Lung (tissue), 12 donors: ENCODE results near the gene MTA3. TPM values are rescaled to one million over a fixed set of nuclear protein-coding genes. Genes with fewer than 3 reads are reported as not detected.
"Not testable (repeated sequence)": the region's sequence is repeated elsewhere in the genome, so short reads cannot be mapped to it uniquely, and the experiment has no call there.

Experiments
- ATAC-seq: fragments of 200-7000 bp; cut with Tn5 transposase; one replicate; pipeline ENCODE4 v1.9.1; 2020; ENCODE audit warnings: moderate number of reproducible peaks; ENCODE audit not compliant: insufficient read depth, low FRiP score
- DNase-seq, 3 donors: peaks; one replicate each; pipeline ENCODE4 v3.0.0-alpha.2; 2013 to 2017
- H3K27ac ChIP-seq, 2 donors: one replicate each; pipeline ENCODE4 v1.5.1; 2013; ENCODE audit warnings: mild to moderate bottlenecking in 2 of 2, moderate library complexity in 2 of 2, control low read depth in 1 of 2, inconsistent platforms in 1 of 2, low read depth in 1 of 2, low read length in 1 of 2
- H3K27me3 ChIP-seq, 3 donors: one replicate each; pipeline ENCODE4 v1.5.1; 2013; ENCODE audit warnings: low read length in 2 of 3; ENCODE audit not compliant: control insufficient read depth in 3 of 3, insufficient read depth in 3 of 3
- H3K36me3 ChIP-seq, 4 donors: one replicate each; pipeline ENCODE4 v1.5.1; 2013; ENCODE audit warnings: low read length in 4 of 4, mild to moderate bottlenecking in 1 of 4, moderate library complexity in 1 of 4; ENCODE audit not compliant: control insufficient read depth in 4 of 4, insufficient read depth in 4 of 4
- H3K4me1 ChIP-seq, 5 donors: one replicate each; pipeline ENCODE4 v1.5.1; 2013; ENCODE audit warnings: low read length in 5 of 5, mild to moderate bottlenecking in 2 of 5, moderate library complexity in 1 of 5; ENCODE audit not compliant: control insufficient read depth in 5 of 5, insufficient read depth in 5 of 5
- H3K4me3 ChIP-seq: one replicate; pipeline ENCODE4 v1.5.1; 2013; ENCODE audit warnings: mild to moderate bottlenecking, control low read depth, moderate library complexity
- H3K9ac ChIP-seq, 2 donors: one replicate each; pipeline ENCODE4 v1.5.1; 2013; ENCODE audit warnings: low read length in 2 of 2, control low read depth in 1 of 2; ENCODE audit not compliant: insufficient read depth in 1 of 2
- H3K9me3 ChIP-seq, 4 donors: one replicate each; pipeline ENCODE4 v1.5.1; 2013; ENCODE audit warnings: low read length in 3 of 4, mild to moderate bottlenecking in 1 of 4, moderate library complexity in 1 of 4; ENCODE audit not compliant: control insufficient read depth in 4 of 4, insufficient read depth in 3 of 4
- WGBS, 2 donors: extraction: QIAGEN DNeasy Blood & Tissue Kit; methylation state at CpG; one replicate each; pipeline ENCODE4 v1.1.7; 2013; 5-methylcytosine and 5-hydroxymethylcytosine counted together
- polyA plus RNA-seq, 2 donors: library from polyadenylated mRNA; stranded (reverse); fragments of 200-250 nt; gene quantifications; one replicate each; pipeline ENCODE4 v1.2.1, GENCODE V29; 2013
- total RNA-seq, 2 donors: library from RNA; depleted of rRNA in 1 of 2; stranded (reverse); fragments of >200 nt in 1 of 2; gene quantifications; one replicate each; pipeline ENCODE4 v1.2.1, GENCODE V29; 2014 to 2021
- TF ChIP-seq, protein P1 (sequence below): IDR thresholded peaks from 2 replicates; pipeline ENCODE4 v1.5.1; 2012; ENCODE audit warnings: mild to moderate bottlenecking; ENCODE audit errors: control extremely low read depth, extremely low read depth
- donor health status: control.
- donor health status: control.
- donor health status: Bipolar disorder and iron deficiency.
- donor health status: healthy.
- donor health status: DM: yes; HTN: yes; CAD: no.

Gene MTA3
- total and polyA plus RNA-seq, 4 donors = 9.2 to 65.8 (median 24.4) TPM

DNA sequence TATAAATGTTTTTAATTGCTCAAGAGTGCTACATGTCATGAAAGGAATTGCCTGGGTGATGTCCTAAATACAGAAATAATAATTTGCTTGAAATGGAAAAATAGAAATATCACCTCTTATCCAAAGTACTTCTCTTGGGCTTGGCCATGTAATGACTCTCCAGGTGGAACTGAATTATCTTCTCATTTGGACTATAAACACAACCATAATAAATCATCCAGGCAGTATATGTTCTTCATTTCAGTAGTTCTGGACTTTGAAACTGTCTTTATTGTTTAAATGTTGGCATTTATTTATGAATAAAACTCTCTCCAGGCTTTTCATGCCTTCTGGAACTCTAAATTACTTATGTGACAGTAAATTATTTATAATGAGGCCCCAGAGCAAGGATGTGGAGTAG, 155.0 kb downstream of the MTA3 start:
- no peak overlapping the region for H3K9ac ChIP-seq
- TF ChIP-seq, protein P1, sequence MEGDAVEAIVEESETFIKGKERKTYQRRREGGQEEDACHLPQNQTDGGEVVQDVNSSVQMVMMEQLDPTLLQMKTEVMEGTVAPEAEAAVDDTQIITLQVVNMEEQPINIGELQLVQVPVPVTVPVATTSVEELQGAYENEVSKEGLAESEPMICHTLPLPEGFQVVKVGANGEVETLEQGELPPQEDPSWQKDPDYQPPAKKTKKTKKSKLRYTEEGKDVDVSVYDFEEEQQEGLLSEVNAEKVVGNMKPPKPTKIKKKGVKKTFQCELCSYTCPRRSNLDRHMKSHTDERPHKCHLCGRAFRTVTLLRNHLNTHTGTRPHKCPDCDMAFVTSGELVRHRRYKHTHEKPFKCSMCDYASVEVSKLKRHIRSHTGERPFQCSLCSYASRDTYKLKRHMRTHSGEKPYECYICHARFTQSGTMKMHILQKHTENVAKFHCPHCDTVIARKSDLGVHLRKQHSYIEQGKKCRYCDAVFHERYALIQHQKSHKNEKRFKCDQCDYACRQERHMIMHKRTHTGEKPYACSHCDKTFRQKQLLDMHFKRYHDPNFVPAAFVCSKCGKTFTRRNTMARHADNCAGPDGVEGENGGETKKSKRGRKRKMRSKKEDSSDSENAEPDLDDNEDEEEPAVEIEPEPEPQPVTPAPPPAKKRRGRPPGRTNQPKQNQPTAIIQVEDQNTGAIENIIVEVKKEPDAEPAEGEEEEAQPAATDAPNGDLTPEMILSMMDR = no peak
- H3K36me3 ChIP-seq = peaks cover 0 to 5% (median 2%) of the 10 kb centered on the region in 4 donors
- H3K4me1 ChIP-seq = peaks cover 0 to 16% (median 14%) of the 10 kb centered on the region in 5 donors
- no peak overlapping the region for H3K4me3 ChIP-seq
- H3K9me3 ChIP-seq = no peaks in the 10 kb centered on the region
- no peak overlapping the region for H3K27ac ChIP-seq
- no peaks in the 10 kb centered on the region for H3K27me3 ChIP-seq
- DNase-seq (no peak), ATAC-seq (no peak)

DNA sequence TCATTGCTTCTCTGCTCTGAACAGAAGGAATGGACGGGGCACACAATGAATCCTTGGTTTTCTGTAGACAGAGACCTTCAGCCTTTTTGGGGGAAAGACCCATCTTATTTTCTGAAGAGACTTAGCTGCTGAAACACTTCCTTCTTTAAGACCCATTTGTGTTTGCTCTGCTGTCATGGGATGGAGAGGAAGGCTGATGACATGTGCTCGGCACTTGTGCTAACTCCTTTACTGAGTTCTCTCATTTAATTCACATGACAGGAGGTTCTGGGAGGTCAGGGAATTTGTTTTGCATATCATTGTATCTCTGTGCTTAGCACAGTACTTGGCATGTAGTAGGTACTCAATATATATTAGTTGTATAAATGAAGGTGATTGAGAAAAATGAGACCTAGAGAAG, 156.5 kb downstream of the MTA3 start:
- Histone ChIP-seq H3K9me3 (no peaks in the 10 kb centered on the region), H3K27ac (no peak overlapping the region), H3K4me1 (peaks cover 0 to 16% (median 14%) of the 10 kb centered on the region in 5 donors), H3K36me3 (peaks cover 0 to 5% (median 2%) of the 10 kb centered on the region in 4 donors), H3K9ac (no peak overlapping the region), H3K27me3 (no peaks in the 10 kb centered on the region), H3K4me3 (no peak overlapping the region)
- WGBS, 2 donors = 86% methylated on average over 2 of the region's 2 CpGs
- no peak for DNase-seq
- TF ChIP-seq, protein P1 = no peak
- no peak for ATAC-seq

GRCh38 chr2:42725657-42726056, 157.2 kb downstream of the MTA3 start:
- no peaks in the 10 kb centered on the region for H3K9me3 ChIP-seq
- no peaks in the 10 kb centered on the region for H3K27me3 ChIP-seq
- H3K36me3 ChIP-seq = peaks cover 0 to 5% (median 2%) of the 10 kb centered on the region in 4 donors
- no peak overlapping the region for H3K27ac ChIP-seq
- no peak overlapping the region for H3K4me3 ChIP-seq
- whole genome bisulfite sequencing, 2 donors = 74 to 80% methylated on average over 4 of the region's 4 CpGs
- TF ChIP-seq, protein P1 = no peak
- H3K4me1 ChIP-seq = peaks cover 0 to 16% (median 14%) of the 10 kb centered on the region in 5 donors
- H3K9ac ChIP-seq = no peak overlapping the region
- DNase-seq = no peak
- no peak for ATAC-seq

DNA sequence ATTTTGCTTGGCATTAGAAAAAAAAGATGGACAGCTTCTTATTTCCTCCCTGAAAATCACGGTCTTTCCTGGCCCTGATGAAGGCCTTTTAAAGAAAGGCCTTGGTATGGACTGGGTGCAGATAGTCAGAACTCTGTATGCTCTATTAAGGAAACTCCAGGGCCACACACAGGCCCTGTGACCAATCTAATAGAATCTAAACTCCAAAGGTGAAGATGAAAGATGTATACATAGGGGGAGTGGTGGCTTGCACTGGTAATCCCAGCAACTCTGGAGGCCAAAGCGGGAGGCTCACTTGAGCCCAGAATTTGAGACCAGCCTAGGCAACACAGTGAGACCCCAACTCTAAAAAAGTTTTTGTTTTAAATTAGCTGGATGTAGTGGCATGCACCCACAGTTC, 158.2 kb downstream of the MTA3 start:
- TF ChIP-seq, protein P1 = no peak
- peaks cover 0 to 16% (median 14%) of the 10 kb centered on the region in 5 donors for H3K4me1 ChIP-seq
- DNase-seq = no peak
- no peak overlapping the region for H3K9ac ChIP-seq
- no peak for ATAC-seq
- 97% methylated on average over 2 of the region's 2 CpGs for WGBS, 2 donors
- H3K27ac ChIP-seq = no peak overlapping the region
- H3K27me3 ChIP-seq = no peaks in the 10 kb centered on the region
- H3K9me3 ChIP-seq = no peaks in the 10 kb centered on the region
- H3K4me3 ChIP-seq = no peak overlapping the region
- peaks cover 0 to 5% (median 2%) of the 10 kb centered on the region in 4 donors for H3K36me3 ChIP-seq

GRCh38 chr2:42731316-42731715, 162.9 kb downstream of the MTA3 start:
- WGBS, 2 donors = 85 to 88% methylated on average over 4 of the region's 4 CpGs
- H3K4me1 ChIP-seq, H3K4me3 ChIP-seq, DNase-seq, H3K27ac ChIP-seq, H3K9ac ChIP-seq, ATAC-seq, H3K9me3 ChIP-seq, H3K36me3 ChIP-seq, H3K27me3 ChIP-seq: not testable (repeated sequence)
